ENCODE measurements around the gene ADCY9.

GRCh38 chr16:4124535-4125294, 8.5 kb upstream of the ADCY9 start:
- TF ChIP-seq CTCF (optimal IDR thresholded peaks at IDR 0.05 in 1 of 3, IDR thresholded peaks at IDR 0.05 in 1 of 3, conservative IDR thresholded peaks at IDR 0.05 in 1 of 3; ENCODE audit: extremely low read depth in 1 of 3, insufficient read depth in 2 of 3, low read length in 3 of 3) (no peak), EZH2 (IDR thresholded peaks at IDR 0.05; ENCODE audit: low read length) (no peak)
